ENCODE results near the gene MYH9. TPM values are rescaled to one million over a fixed set of nuclear protein-coding genes. Genes with fewer than 3 reads are reported as not detected.

Gene MYH9
- polyA plus RNA-seq, 1 of the 3 experiments (the other 2 are of a cell fraction) = 303 TPM

DNA sequence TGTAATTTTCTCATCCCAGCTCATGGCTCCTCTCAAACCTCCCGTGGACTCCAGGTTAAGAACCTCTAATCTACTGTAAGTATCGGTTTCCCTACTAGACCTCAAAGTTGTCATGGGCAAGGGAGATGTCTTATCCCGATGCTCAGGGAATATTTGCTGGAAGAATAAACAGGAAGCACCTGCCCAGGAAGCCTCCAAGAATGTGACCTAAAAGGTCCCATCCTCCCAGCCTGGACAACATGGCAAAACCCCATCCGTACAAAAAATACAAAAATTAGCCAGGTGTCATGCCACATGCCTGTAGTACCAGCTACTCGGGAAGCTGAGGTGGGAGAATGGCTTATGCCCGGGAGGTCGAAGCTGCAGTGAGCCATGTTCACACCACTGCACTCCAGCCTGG, 72.4 kb downstream of the MYH9 start:
- Histone ChIP-seq H3K9me2 (no peaks in the 10 kb centered on the region), H3K4me1 (ENCODE audit: control insufficient read depth in 1 of 2, insufficient read depth in 2 of 2, low read depth in 1 of 2, low read length in 1 of 2) (no peaks in the 10 kb centered on the region), H3F3A (replicated peaks; ENCODE audit: insufficient read depth) (peaks cover 60% of the 10 kb centered on the region), H3K4me3 (ENCODE audit: low read depth in 2 of 2, low read length in 1 of 2) (no peak overlapping the region), H3K27ac (ENCODE audit: low read depth in 2 of 2, low read length in 1 of 2) (no peak overlapping the region), H3K4me2 (no peak overlapping the region), H2AFZ (ENCODE audit: low read depth) (no peak overlapping the region), H3K9ac (no peak overlapping the region), H4K20me1 (ENCODE audit: insufficient read depth) (peaks cover 48% of the 10 kb centered on the region; the same call in 1 of the 2 replicates), H3K9me3 (no peaks in the 10 kb centered on the region), H3K36me3 (replicated peaks in 1 of 2; ENCODE audit: control insufficient read depth in 1 of 2, insufficient read depth in 2 of 2, low read length in 1 of 2) (peaks cover 81 to 90% of the 10 kb centered on the region in 2 experiments), H3K27me3 (ENCODE audit: insufficient read depth) (no peaks in the 10 kb centered on the region), H3K79me2 (ENCODE audit: insufficient read depth) (peaks cover 100% of the 10 kb centered on the region)
- ChIA-PET CTCF (interaction anchor here (6.3 kb wide), 1 partner anchor 14 kb away, joined by 48 read pairs; no protein-coding TSS in a partner anchor), POLR2A (no interaction called here)
- no peak for TF ChIP-seq REST (IDR thresholded peaks at IDR 0.05; ENCODE audit: low read depth, low read length)
- no peak for TF ChIP-seq RAD21 (IDR thresholded peaks at IDR 0.05; ENCODE audit: low read length)
- no peak for DNase-seq
- 94% methylated on average over 7 of the region's 7 CpGs for whole genome bisulfite sequencing (ENCODE audit: low lambda C conversion rate)

- Histone ChIP-seq H3K9me3 (no peaks in the 10 kb centered on the region), H3K36me3 (replicated peaks in 1 of 2; ENCODE audit: control insufficient read depth in 1 of 2, insufficient read depth in 2 of 2, low read length in 1 of 2) (peaks cover 79 to 88% of the 10 kb centered on the region in 2 experiments), H4K20me1 (ENCODE audit: insufficient read depth) (peaks cover 60% of the 10 kb centered on the region; the same call in 1 of the 2 replicates), H3K27me3 (ENCODE audit: insufficient read depth) (no peaks in the 10 kb centered on the region), H3F3A (replicated peaks; ENCODE audit: insufficient read depth) (peaks cover 69% of the 10 kb centered on the region), H3K27ac (ENCODE audit: low read depth in 2 of 2, low read length in 1 of 2) (no peak overlapping the region; a peak in 1 of 4 replicates), H3K4me1 (ENCODE audit: control insufficient read depth in 1 of 2, insufficient read depth in 2 of 2, low read depth in 1 of 2, low read length in 1 of 2) (no peaks in the 10 kb centered on the region), H3K9ac (no peak overlapping the region), H3K4me3 (ENCODE audit: low read depth in 2 of 2, low read length in 1 of 2) (no peak overlapping the region), H3K4me2 (no peak overlapping the region), H3K79me2 (ENCODE audit: insufficient read depth) (peaks cover 100% of the 10 kb centered on the region), H3K9me2 (no peaks in the 10 kb centered on the region), H2AFZ (ENCODE audit: low read depth) (no peak overlapping the region)
- POLR2A ChIA-PET = no interaction called here
- TF ChIP-seq, protein P1, sequence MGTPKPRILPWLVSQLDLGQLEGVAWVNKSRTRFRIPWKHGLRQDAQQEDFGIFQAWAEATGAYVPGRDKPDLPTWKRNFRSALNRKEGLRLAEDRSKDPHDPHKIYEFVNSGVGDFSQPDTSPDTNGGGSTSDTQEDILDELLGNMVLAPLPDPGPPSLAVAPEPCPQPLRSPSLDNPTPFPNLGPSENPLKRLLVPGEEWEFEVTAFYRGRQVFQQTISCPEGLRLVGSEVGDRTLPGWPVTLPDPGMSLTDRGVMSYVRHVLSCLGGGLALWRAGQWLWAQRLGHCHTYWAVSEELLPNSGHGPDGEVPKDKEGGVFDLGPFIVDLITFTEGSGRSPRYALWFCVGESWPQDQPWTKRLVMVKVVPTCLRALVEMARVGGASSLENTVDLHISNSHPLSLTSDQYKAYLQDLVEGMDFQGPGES (IDR thresholded peaks at IDR 0.05; ENCODE audit: low read depth, low read length) = no peak
- TF ChIP-seq RAD21 (IDR thresholded peaks at IDR 0.05; ENCODE audit: low read length) (no peak), GATA2 (CRISPR knock-in tag; IDR thresholded peaks at IDR 0.05) (no peak), SIN3A (IDR thresholded peaks at IDR 0.05; ENCODE audit: borderline replicate concordance, low read depth, low read length) (no peak), FOXM1 (IDR thresholded peaks at IDR 0.05; ENCODE audit: low read depth) (no peak), MXI1 (IDR thresholded peaks at IDR 0.05; ENCODE audit: low read depth, low read length) (no peak), EZH2phosphoT487 (IDR thresholded peaks at IDR 0.05; ENCODE audit: borderline replicate concordance, low read depth) (no peak), POLR2AphosphoS5 (IDR thresholded peaks at IDR 0.05; ENCODE audit: low read depth, low read length) (no peak), NRF1 (IDR thresholded peaks at IDR 0.05; ENCODE audit: low read depth, low read length) (no peak), NFIC (IDR thresholded peaks at IDR 0.05; ENCODE audit: borderline replicate concordance) (no peak), TEAD4 (IDR thresholded peaks at IDR 0.05; ENCODE audit: borderline replicate concordance, insufficient read depth) (no peak)
- TF ChIP-seq, protein P2, sequence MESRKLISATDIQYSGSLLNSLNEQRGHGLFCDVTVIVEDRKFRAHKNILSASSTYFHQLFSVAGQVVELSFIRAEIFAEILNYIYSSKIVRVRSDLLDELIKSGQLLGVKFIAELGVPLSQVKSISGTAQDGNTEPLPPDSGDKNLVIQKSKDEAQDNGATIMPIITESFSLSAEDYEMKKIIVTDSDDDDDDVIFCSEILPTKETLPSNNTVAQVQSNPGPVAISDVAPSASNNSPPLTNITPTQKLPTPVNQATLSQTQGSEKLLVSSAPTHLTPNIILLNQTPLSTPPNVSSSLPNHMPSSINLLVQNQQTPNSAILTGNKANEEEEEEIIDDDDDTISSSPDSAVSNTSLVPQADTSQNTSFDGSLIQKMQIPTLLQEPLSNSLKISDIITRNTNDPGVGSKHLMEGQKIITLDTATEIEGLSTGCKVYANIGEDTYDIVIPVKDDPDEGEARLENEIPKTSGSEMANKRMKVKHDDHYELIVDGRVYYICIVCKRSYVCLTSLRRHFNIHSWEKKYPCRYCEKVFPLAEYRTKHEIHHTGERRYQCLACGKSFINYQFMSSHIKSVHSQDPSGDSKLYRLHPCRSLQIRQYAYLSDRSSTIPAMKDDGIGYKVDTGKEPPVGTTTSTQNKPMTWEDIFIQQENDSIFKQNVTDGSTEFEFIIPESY (IDR thresholded peaks at IDR 0.05; ENCODE audit: borderline replicate concordance, low read depth) = no peak
- CTCF ChIA-PET = interaction anchor here (1.0 to 6.3 kb wide), 5 partner anchors 10 to 175 kb away, joined by 3 to 48 read pairs (median 4); no protein-coding TSS in a partner anchor
- 85% methylated on average over 9 of the region's 18 CpGs for WGBS (ENCODE audit: low lambda C conversion rate)
- DNase-seq = no peak
These were observed 76.2 kb downstream of the MYH9 start for GRCh38 chr22:36311386-36312085.

All from SK-N-SH (cell line).